Measurements from ENCODE around the gene LIN7C. TPM values are rescaled to one million over a fixed set of nuclear protein-coding genes. Genes with fewer than 3 reads are reported as not detected.

The LIN7C gene
- total RNA-seq, 1 donor from 2014 or later = 36.5 TPM

DNA sequence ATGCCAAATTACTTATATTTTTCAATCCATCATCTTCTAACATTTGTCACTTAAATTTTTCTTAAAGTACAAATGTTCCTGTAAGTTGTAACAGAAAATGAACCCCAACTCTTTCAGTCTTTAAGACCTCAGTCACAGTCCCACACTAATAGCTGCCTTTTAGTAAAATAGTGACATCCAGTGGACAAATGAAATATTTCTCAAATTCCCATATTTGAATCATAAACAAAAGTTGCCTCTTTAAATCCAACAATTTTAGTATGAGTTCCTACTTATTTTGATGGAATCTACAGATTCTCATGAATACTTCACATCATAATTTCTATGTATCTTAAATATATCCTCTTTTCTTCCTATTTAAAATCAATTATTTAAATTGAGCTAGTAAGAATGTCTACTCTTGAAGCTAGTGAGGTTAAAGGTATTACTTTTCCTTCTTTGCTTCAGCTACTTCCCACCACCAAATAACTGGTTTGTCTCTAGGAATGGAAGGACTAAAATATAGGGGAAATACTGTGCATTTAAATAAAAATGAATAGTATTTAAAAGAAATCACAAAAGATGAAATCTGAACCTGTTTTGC lies 9.2 kb downstream of the LIN7C start:
- intact Hi-C loops (cut with DNase I) = no loop called here
- H3K27ac ChIP-seq = peak overlapping the region; percentile 3
- no peak overlapping the region for H3K4me3 ChIP-seq
- TF ChIP-seq, protein P1, sequence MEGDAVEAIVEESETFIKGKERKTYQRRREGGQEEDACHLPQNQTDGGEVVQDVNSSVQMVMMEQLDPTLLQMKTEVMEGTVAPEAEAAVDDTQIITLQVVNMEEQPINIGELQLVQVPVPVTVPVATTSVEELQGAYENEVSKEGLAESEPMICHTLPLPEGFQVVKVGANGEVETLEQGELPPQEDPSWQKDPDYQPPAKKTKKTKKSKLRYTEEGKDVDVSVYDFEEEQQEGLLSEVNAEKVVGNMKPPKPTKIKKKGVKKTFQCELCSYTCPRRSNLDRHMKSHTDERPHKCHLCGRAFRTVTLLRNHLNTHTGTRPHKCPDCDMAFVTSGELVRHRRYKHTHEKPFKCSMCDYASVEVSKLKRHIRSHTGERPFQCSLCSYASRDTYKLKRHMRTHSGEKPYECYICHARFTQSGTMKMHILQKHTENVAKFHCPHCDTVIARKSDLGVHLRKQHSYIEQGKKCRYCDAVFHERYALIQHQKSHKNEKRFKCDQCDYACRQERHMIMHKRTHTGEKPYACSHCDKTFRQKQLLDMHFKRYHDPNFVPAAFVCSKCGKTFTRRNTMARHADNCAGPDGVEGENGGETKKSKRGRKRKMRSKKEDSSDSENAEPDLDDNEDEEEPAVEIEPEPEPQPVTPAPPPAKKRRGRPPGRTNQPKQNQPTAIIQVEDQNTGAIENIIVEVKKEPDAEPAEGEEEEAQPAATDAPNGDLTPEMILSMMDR (IDR thresholded peaks at IDR 0.05) = peak; percentile 47
- H3K9me3 ChIP-seq = no peaks in the 10 kb centered on the region
- H3K4me1 ChIP-seq = peaks cover 16% of the 10 kb centered on the region
- H3K36me3 ChIP-seq = peaks cover 78% of the 10 kb centered on the region
- no peak for DNase-seq
- no peaks in the 10 kb centered on the region for H3K27me3 ChIP-seq
- no peak for ATAC-seq

DNA sequence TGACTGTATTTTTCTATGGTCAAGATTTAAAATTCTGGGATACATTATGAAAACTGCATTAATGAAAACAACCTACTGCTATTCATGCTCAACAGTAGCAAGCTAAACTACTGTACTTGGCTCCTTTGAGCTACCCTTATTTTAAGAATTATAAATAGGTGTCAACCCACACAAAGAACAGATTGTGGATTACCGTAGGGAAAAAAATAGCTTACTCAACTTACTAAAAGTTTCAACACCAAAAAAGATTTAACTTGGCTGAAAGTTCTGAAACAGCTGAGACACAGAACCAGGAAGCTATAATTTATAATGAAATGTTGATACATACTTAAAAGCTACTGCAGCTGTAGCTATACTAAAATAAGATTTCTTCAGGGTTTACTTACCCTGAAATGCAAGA lies 10.1 kb downstream of the LIN7C start:
- DNase-seq (no peak), ATAC-seq (no peak)
- H3K36me3 ChIP-seq = peaks cover 83% of the 10 kb centered on the region

DNA sequence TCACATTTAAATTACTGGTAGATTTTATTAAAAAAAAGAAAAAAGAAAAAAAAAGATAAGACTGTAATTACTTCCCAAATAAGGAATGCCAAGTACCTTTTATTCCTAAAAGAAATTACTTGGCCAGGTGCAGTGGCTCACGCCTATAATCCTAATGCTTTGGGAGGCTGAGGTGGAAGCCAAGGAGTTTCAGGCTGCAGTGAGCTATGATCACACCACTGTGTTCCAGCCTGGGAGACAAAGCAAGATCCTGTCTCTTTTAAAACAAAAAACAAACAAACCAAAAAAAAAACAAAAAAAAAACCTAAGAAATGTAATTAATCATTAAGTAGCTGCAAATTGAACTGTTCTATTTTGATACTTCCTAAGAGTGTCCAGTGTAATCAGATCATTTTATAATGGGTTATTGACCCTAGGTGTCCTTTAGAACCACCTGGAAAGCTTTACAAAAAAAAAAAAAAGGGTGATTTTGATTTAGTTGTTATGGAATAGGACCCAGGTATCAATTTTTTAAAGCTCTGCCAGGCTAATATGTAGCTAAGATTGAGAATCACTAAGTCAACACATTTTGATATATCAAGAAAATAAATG lies 10.8 kb downstream of the LIN7C start:
- DNase-seq = no peak
- Histone ChIP-seq H3K27ac (no peak overlapping the region), H3K36me3 (peaks cover 83% of the 10 kb centered on the region), H3K9me3 (no peaks in the 10 kb centered on the region), H3K4me3 (no peak overlapping the region), H3K27me3 (no peaks in the 10 kb centered on the region), H3K4me1 (peaks cover 11% of the 10 kb centered on the region)
- no peak for ATAC-seq
- intact Hi-C loops (cut with DNase I) = no loop called here
- TF ChIP-seq, protein P1 (IDR thresholded peaks at IDR 0.05) = no peak

More for the DNA sequence above, 10.1 kb downstream of the LIN7C start:
- H3K4me1 ChIP-seq = peaks cover 11% of the 10 kb centered on the region
- H3K9me3 ChIP-seq = no peaks in the 10 kb centered on the region
- peak overlapping the region; percentile 3 for H3K27ac ChIP-seq
- H3K4me3 ChIP-seq = no peak overlapping the region
- TF ChIP-seq, protein P1 (IDR thresholded peaks at IDR 0.05) = no peak
- H3K27me3 ChIP-seq = no peaks in the 10 kb centered on the region
- intact Hi-C loops (cut with DNase I) = no loop called here

DNA sequence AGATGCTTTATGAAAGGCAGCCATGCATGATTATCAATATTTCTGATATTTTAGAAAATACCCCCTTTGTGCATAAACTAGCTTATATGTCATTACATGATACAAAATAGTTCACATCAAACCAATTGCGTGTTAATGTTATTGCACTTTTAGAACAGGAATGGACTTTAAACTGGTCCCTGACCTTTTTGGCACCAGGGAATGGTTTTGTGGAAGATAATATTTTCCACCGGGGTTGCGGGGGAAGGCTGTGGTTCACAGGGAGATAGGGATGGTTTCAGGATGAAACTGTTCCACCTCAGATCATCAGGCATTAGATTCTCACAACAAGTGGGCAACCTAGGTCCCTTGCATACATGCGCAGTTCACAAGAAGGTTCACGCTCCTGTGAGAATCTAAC lies 17.5 kb downstream of the LIN7C start:
- Histone ChIP-seq H3K9me3 (no peaks in the 10 kb centered on the region), H3K27me3 (no peaks in the 10 kb centered on the region), H3K36me3 (peaks cover 41% of the 10 kb centered on the region), H3K4me3 (no peak overlapping the region), H3K4me1 (no peaks in the 10 kb centered on the region), H3K27ac (no peak overlapping the region)
- TF ChIP-seq, protein P1 (IDR thresholded peaks at IDR 0.05) = no peak
- ATAC-seq (no peak), DNase-seq (no peak)
- intact Hi-C loops (cut with DNase I) = loop anchor here (5.0 kb wide), 1 partner anchor 307 kb away; no protein-coding TSS in a partner anchor

DNA sequence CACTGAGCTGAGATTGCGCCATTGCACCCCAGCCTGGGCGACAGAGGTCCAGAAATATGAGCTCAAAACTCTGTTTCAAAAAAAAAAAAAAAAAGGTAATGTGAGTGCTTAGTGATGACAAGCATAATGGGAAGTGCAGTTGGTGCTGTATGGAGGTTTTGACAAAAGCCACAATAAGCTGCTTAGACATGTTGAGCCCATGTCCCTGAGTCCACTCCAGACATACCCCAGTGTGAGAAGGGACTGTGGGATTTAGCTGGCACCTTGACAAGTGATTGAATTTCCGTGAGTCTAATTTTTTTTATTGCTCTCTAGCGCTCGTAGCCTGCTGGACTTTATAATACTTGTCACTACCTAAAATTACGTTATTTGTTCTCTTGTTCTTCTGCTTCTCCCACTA lies 18.9 kb downstream of the LIN7C start:
- ATAC-seq (no peak), DNase-seq (no peak)
- Histone ChIP-seq H3K27ac (no peak overlapping the region), H3K9me3 (no peaks in the 10 kb centered on the region), H3K36me3 (peaks cover 27% of the 10 kb centered on the region), H3K4me3 (no peak overlapping the region), H3K4me1 (no peaks in the 10 kb centered on the region), H3K27me3 (no peaks in the 10 kb centered on the region)
- intact Hi-C loops (cut with DNase I) = loop anchor here (5.0 kb wide), 1 partner anchor 305 kb away; no protein-coding TSS in a partner anchor
- TF ChIP-seq, protein P1 (IDR thresholded peaks at IDR 0.05) = no peak
